NCI-H748 (cell line): ENCODE measurements around the gene GPR83.
A peak's percentile ranks its signal among the peaks of the same experiment; 100 is the strongest.
"Not testable (repeated sequence)": the region's sequence is repeated elsewhere in the genome, so short reads cannot be mapped to it uniquely, and the experiment has no call there.

Experiments used
- DNase-seq: peaks from one replicate; lab custom pipeline; 2025; ENCODE audit not compliant: unreplicated experiment; lab: John Stamatoyannopoulos, UW

Gene GPR83

DNA sequence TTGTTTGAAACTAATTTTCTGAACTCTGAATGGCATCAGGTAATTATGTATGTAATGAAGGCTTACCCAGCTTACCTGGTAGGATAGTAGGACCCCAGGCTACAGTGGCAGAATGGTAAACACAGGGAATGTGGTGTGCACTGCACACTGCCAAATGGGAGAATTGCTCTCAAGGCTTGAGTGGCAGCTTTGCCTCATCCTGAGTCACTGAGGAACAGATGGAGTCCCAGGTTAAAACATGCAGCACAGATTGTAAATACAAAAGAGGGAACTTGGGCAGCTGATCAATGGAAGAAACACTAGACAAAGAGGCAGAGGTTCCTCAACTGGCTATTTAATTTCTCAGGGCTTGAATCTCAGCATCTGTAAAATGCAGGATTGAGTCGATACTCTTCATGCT lies 24.4 kb downstream of the GPR83 start:
- no peak for DNase-seq

- peak; percentile 27 for DNase-seq
Observed at GRCh38 chr11:94370576-94370975, 30.6 kb downstream of the GPR83 start.

- not testable (repeated sequence) for DNase-seq
Observed at GRCh38 chr11:94350850-94351563, 50.2 kb downstream of the GPR83 start.

- DNase-seq: not testable (repeated sequence)
Observed at GRCh38 chr11:94346311-94346710, 54.9 kb downstream of the GPR83 start.

GRCh38 chr11:94343495-94343894 lies 57.7 kb downstream of the GPR83 start:
- DNase-seq: no peak

DNA sequence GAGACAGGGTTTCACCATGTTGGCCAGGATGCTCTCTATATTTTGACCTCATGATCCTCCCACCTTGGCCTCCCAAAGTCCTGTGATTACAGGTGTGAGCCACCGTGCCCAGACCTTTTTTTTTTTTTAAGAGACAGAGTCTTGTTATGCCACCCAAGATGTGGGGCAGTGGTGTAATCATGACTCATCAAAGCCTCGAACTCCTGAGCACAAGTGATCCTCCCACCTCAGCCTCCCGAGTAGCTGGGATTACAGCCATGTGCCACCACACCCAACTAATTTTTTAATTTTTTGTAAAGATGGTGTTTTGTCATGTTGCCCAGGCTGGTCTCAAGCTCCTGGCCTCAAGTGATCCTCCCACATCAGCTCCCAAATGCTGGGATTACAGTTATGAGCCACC lies 59.0 kb downstream of the GPR83 start:
- no peak for DNase-seq

- DNase-seq: no peak
Observed at GRCh38 chr11:94338651-94339050, 62.6 kb downstream of the GPR83 start.

GRCh38 chr11:94336033-94336432 lies 65.2 kb downstream of the GPR83 start:
- DNase-seq: no peak

DNA sequence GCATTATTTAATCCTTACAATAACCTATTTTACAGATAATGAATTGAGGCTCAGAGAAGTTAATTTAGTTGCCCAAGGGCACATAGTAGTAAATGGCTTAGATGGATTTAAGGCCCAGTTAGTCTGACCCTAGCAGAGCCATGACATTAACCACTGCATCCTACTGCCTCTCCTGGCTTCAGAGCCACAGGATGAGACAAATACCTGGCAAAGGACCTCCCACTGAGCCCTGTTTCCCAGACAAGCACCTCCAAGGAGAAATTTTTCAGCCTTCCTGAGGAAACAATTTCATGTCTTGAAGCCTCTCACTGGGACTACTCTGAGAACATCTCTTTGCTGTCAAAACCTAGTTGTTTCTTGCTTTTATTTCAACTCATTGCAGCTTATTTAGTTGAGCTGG lies 68.4 kb downstream of the GPR83 start:
- DNase-seq: no peak

DNA sequence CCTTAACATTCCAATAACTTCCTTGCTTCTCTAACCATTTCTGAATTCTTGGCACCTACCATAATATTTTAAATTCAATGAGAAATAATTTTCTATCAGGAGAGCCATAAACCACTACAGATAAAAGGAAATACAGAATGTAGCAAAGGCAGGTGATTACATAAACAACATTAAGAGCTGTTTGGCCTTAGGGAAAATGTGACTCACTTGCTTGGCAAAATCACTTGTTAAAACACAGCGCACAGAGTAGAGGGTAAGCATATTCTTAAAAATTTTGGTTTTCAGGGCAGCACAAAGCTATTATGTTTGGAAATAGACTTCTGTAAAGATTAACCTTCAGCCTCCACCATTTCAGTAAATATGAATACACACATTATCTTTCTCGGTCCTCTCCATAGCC lies 70.4 kb downstream of the GPR83 start:
- DNase-seq: no peak

DNA sequence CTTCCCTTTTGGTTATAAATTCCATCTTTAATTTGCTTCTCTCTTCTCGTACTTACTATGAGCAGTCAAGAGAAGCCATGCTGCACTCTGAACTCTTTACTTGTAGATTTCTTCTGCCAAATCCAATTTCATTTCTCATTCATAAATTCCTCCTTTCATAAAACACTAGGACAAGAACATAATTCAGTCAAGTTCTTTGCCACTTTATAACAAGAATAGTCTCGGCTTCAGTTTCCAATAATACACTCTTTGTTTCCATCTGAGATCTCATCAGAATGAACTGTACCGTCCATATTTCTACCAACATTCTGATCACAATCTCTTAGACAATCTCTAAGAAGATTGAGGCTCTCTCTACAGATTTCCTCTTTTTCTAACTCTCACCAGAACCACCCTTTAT lies 71.7 kb downstream of the GPR83 start:
- no peak for DNase-seq

GRCh38 chr11:94328587-94329080 lies 72.6 kb downstream of the GPR83 start:
- DNase-seq: no peak
